H1 (cell line): ENCODE data around the gene CARF. TPM values are rescaled to one million over a fixed set of nuclear protein-coding genes. Genes with fewer than 3 reads are reported as not detected.

Experiments used
- CTCF ChIA-PET: fragments of 300-600 bp; sonication (Branson Sonifier 250); formaldehyde crosslinking; loops from one replicate; lab custom pipeline; 2021; ENCODE audit not compliant: partially characterized antibody; lab: Charles Lee
- POLR2A ChIA-PET: fragments of 300-600 bp; sonication (Branson Sonifier 250); formaldehyde crosslinking; loops from one replicate; lab custom pipeline; 2021; ENCODE audit warnings: inconsistent platforms; ENCODE audit not compliant: partially characterized antibody; lab: Charles Lee
- DNase-seq, 2 experiments: peaks; one replicate each; pipeline versions ENCODE4 v3.0.0 to v3.0.0-alpha.2; 2010 to 2022; ENCODE audit warnings: low spot score in 2 of 2, low read depth in 1 of 2, mixed read lengths in 1 of 2
- FAIRE-seq: peaks from 2 replicates; lab custom pipeline; 2011; peaks lifted over from hg19 to GRCh38; lab: Jason Lieb, UNC
- H2AFZ ChIP-seq: 2 replicates; pipeline ENCODE4 v1.8.1; 2012; ENCODE audit warnings: low read length, inconsistent platforms
- H2AK5ac ChIP-seq: 2 replicates; pipeline ENCODE4 v1.6.1; 2013; ENCODE audit warnings: low read depth, low read length
- H2BK120ac ChIP-seq: replicated peaks from 2 replicates; pipeline ENCODE3; 2013; ENCODE audit warnings: low read depth, low read length, inconsistent platforms
- H2BK12ac ChIP-seq: 2 replicates; pipeline ENCODE4 v1.6.1; 2013; ENCODE audit warnings: low read depth, low read length
- H2BK15ac ChIP-seq: 2 replicates; pipeline ENCODE4 v1.6.1; 2013; ENCODE audit warnings: low read length
- H2BK20ac ChIP-seq: 2 replicates; pipeline ENCODE4 v1.6.1; 2013; ENCODE audit warnings: low read length
- H2BK5ac ChIP-seq: 2 replicates; pipeline ENCODE4 v1.6.1; 2013; ENCODE audit warnings: low read depth, low read length
- H3K14ac ChIP-seq: 2 replicates; pipeline ENCODE4 v1.6.1; 2013; ENCODE audit warnings: inconsistent platforms; ENCODE audit not compliant: insufficient read length
- H3K18ac ChIP-seq: 2 replicates; pipeline ENCODE4 v1.6.1; 2013; ENCODE audit warnings: low read length; ENCODE audit errors: extremely low read depth
- H3K23ac ChIP-seq: 2 replicates; pipeline ENCODE4 v1.6.1; 2013; ENCODE audit warnings: inconsistent platforms; ENCODE audit not compliant: insufficient read length
- H3K23me2 ChIP-seq: 2 replicates; pipeline ENCODE4 v1.6.1; 2013; ENCODE audit warnings: low read depth, low read length
- H3K27ac ChIP-seq: 2 replicates; pipeline ENCODE4 v1.6.1; 2011; ENCODE audit warnings: low read depth, low read length, inconsistent platforms
- H3K27me3 ChIP-seq, 4 experiments: replicated peaks in 1 of 4; 1 replicate in 1 of 4; 2 replicates in 3 of 4; pipeline versions ENCODE4 v1.6.1 to v1.8.1; 2011 to 2013; ENCODE audit warnings: low read length in 3 of 4, mild to moderate bottlenecking in 3 of 4, inconsistent platforms in 2 of 4, mixed read lengths in 2 of 4, moderate library complexity in 1 of 4; ENCODE audit not compliant: control insufficient read depth in 3 of 4, insufficient read depth in 3 of 4; ENCODE audit errors: extremely low read depth in 1 of 4
- H3K36me3 ChIP-seq, 4 experiments: 2 replicates each; pipeline versions ENCODE4 v1.6.1 to v1.8.1; 2011 to 2013; ENCODE audit warnings: mild to moderate bottlenecking in 4 of 4, low read length in 3 of 4, moderate library complexity in 2 of 4, control low read depth in 1 of 4, inconsistent platforms in 1 of 4; ENCODE audit not compliant: insufficient read depth in 4 of 4, control insufficient read depth in 2 of 4
- H3K4ac ChIP-seq: replicated peaks from 2 replicates; pipeline ENCODE3; 2013; ENCODE audit warnings: low read length, low read depth, mixed read lengths, inconsistent platforms; ENCODE audit not compliant: insufficient read length
- H3K4me1 ChIP-seq, 4 experiments: replicated peaks in 1 of 4; 1 replicate in 1 of 4; 2 replicates in 3 of 4; pipeline versions ENCODE4 v1.6.1 to v1.8.1; 2011 to 2013; ENCODE audit warnings: low read length in 3 of 4, inconsistent platforms in 2 of 4, mixed read lengths in 1 of 4; ENCODE audit not compliant: insufficient read depth in 4 of 4, control insufficient read depth in 3 of 4
- H3K4me2 ChIP-seq, 2 experiments: 2 replicates each; pipeline versions ENCODE4 v1.6.1 to v1.8.1; 2011 to 2013; ENCODE audit warnings: low read depth in 2 of 2, low read length in 2 of 2, control low read depth in 1 of 2, inconsistent platforms in 1 of 2, mild to moderate bottlenecking in 1 of 2; ENCODE audit not compliant: insufficient read depth in 1 of 2
- H3K4me3 ChIP-seq, 4 experiments: fragments of 200-600, 300-600 bp in 1 of 4; sonication (generic), shearing (Covaris generic), sonication (Bioruptor Twin) in 1 of 4; 2 replicates each; pipeline versions ENCODE4 v1.5.1 to v1.8.1; 2011 to 2016; ENCODE audit warnings: low read length in 4 of 4, low read depth in 3 of 4, control low read depth in 2 of 4, inconsistent platforms in 2 of 4, mild to moderate bottlenecking in 2 of 4, mixed read lengths in 1 of 4, moderate library complexity in 1 of 4; ENCODE audit not compliant: insufficient read depth in 2 of 4; ENCODE audit errors: extremely low read depth in 1 of 4
- H3K56ac ChIP-seq: replicated peaks from 2 replicates; pipeline ENCODE3; 2013; ENCODE audit warnings: low read depth, mild to moderate bottlenecking, mixed read lengths, low read length, inconsistent platforms; ENCODE audit not compliant: insufficient read length
- H3K79me1 ChIP-seq: 2 replicates; pipeline ENCODE4 v1.6.1; 2013; ENCODE audit warnings: low read depth, low read length, control low read depth
- H3K79me2 ChIP-seq, 2 experiments: 2 replicates each; pipeline versions ENCODE4 v1.6.1 to v1.8.1; 2012 to 2013; ENCODE audit warnings: low read length in 2 of 2, mild to moderate bottlenecking in 2 of 2, inconsistent platforms in 1 of 2; ENCODE audit not compliant: insufficient read depth in 2 of 2, control insufficient read depth in 1 of 2
- H3K9ac ChIP-seq, 4 experiments: replicated peaks in 1 of 4; 1 replicate in 1 of 4; 2 replicates in 3 of 4; pipeline versions ENCODE4 v1.6.1 to v1.8.1; 2011 to 2013; ENCODE audit warnings: low read depth in 3 of 4, low read length in 3 of 4, control low read depth in 2 of 4, mild to moderate bottlenecking in 2 of 4, moderate library complexity in 2 of 4, inconsistent platforms in 1 of 4; ENCODE audit errors: extremely low read depth in 1 of 4
- H3K9me3 ChIP-seq, 2 experiments: 2 replicates each; pipeline versions ENCODE4 v1.6.1 to v1.8.1; 2012 to 2013; ENCODE audit warnings: mild to moderate bottlenecking in 2 of 2, moderate library complexity in 2 of 2, control low read depth in 1 of 2, inconsistent platforms in 1 of 2, low read depth in 1 of 2, low read length in 1 of 2, mixed read lengths in 1 of 2; ENCODE audit not compliant: insufficient read depth in 2 of 2
- H4K20me1 ChIP-seq, 2 experiments: replicated peaks in 1 of 2; 2 replicates each; pipeline versions ENCODE3 to v1.8.1; 2011 to 2013; ENCODE audit warnings: inconsistent platforms in 2 of 2, low read length in 2 of 2, mild to moderate bottlenecking in 1 of 2; ENCODE audit not compliant: insufficient read depth in 2 of 2, control insufficient read depth in 1 of 2
- H4K5ac ChIP-seq: 2 replicates; pipeline ENCODE4 v1.6.1; 2013; ENCODE audit warnings: low read length, low read depth, mixed read lengths, inconsistent platforms; ENCODE audit not compliant: insufficient read length
- H4K8ac ChIP-seq: 2 replicates; pipeline ENCODE4 v1.8.0; 2013; ENCODE audit warnings: mild to moderate bottlenecking, moderate library complexity, low read length, inconsistent platforms; ENCODE audit not compliant: insufficient read depth; ENCODE audit errors: extremely low read depth
- H4K91ac ChIP-seq: replicated peaks from 2 replicates; pipeline ENCODE3; 2013; ENCODE audit warnings: low read length, mixed read lengths, inconsistent platforms; ENCODE audit not compliant: insufficient read length
- ATF2 ChIP-seq: IDR thresholded peaks from 2 replicates; pipeline ENCODE4 v1.6.1; 2012; ENCODE audit warnings: low read length, inconsistent platforms
- BCL11A ChIP-seq, 2 experiments: IDR thresholded peaks; one replicate each; pipeline ENCODE4 v1.6.1; 2011; ENCODE audit warnings: low read depth in 2 of 2, low read length in 2 of 2, mild to moderate bottlenecking in 2 of 2
- BRCA1 ChIP-seq: IDR thresholded peaks from 2 replicates; pipeline ENCODE4 v1.6.1; 2012; ENCODE audit warnings: low read depth, low read length, improper control_type of control experiment
- CTCF ChIP-seq, 3 experiments: IDR thresholded peaks; 1 replicate in 2 of 3; 2 replicates in 1 of 3; pipeline versions ENCODE4 v1.5.1 to v1.6.1; 2011; ENCODE audit warnings: low read length in 3 of 3, mild to moderate bottlenecking in 3 of 3, inconsistent platforms in 2 of 3, low read depth in 1 of 3, moderate library complexity in 1 of 3; ENCODE audit not compliant: insufficient read depth in 1 of 3; ENCODE audit errors: control extremely low read depth in 1 of 3
- HDAC2 ChIP-seq, 2 experiments: fragments of 300-600 bp in 1 of 2; sonication (generic) in 1 of 2; IDR thresholded peaks; 2 replicates each; pipeline ENCODE4 v1.6.1; 2011 to 2012; ENCODE audit warnings: low read depth in 2 of 2, low read length in 2 of 2, mild to moderate bottlenecking in 2 of 2, moderate library complexity in 2 of 2, borderline replicate concordance in 1 of 2, inconsistent platforms in 1 of 2
- KDM4A ChIP-seq: IDR thresholded peaks from one replicate; pipeline ENCODE4 v1.7.1; 2012; ENCODE audit warnings: low read depth, mild to moderate bottlenecking, moderate library complexity, low read length, inconsistent platforms; ENCODE audit not compliant: severe bottlenecking
- POLR2AphosphoS5 ChIP-seq: IDR thresholded peaks from 2 replicates; pipeline ENCODE4 v1.6.1; 2011; ENCODE audit warnings: low read depth, low read length
- SIRT6 ChIP-seq: IDR thresholded peaks from one replicate; pipeline ENCODE4 v1.7.1; 2012; ENCODE audit warnings: low read length, inconsistent platforms
- SP1 ChIP-seq: IDR thresholded peaks from 2 replicates; pipeline ENCODE4 v1.6.1; 2011; ENCODE audit warnings: low read depth, low read length
- SP4 ChIP-seq: IDR thresholded peaks from 2 replicates; pipeline ENCODE4 v1.6.1; 2012; ENCODE audit warnings: low read length, inconsistent platforms
- TBP ChIP-seq: IDR thresholded peaks from 2 replicates; pipeline ENCODE4 v1.6.1; 2011; ENCODE audit warnings: low read depth, low read length, improper control_type of control experiment
- WGBS, 2 experiments: shearing (Covaris generic) in 1 of 2; methylation state at CpG; one replicate each; pipeline versions ENCODE4 v1.1.6 to v1.1.7; 2013 to 2015; ENCODE audit warnings: low lambda C conversion rate in 2 of 2, mixed read lengths in 2 of 2, inconsistent platforms in 1 of 2, low coverage in 1 of 2, missing lambda C conversion rate in 1 of 2; ENCODE audit not compliant: insufficient replicate concordance in 2 of 2, insufficient coverage in 1 of 2, insufficient read length in 1 of 2; ENCODE audit errors: extremely low coverage in 1 of 2, missing lambda C conversion rate in 1 of 2; 5-methylcytosine and 5-hydroxymethylcytosine counted together
- polyA plus RNA-seq, 7 experiments: library from polyadenylated mRNA; depleted of rRNA in 3 of 7; stranded (reverse) in 5 of 7; unstranded in 2 of 7; fragments of >200 nt in 5 of 7; fragments of 200-250 nt in 2 of 7; gene quantifications; 1 replicate in 5 of 7; 2 replicates in 1 of 7; 4 replicates in 1 of 7; pipeline versions ENCODE4 v1.2.1 to v1.2.3, GENCODE V29; 2011 to 2013; ENCODE audit warnings: missing spikeins in 2 of 7, mixed read lengths in 2 of 7
- total RNA-seq: library from RNA; stranded (reverse); fragmentation: NEBNext Ultra II Directional; extraction: Animal tissue kit (Norgen Biotek cat#: 25700); gene quantifications from 2 replicates; pipeline ENCODE4 v1.2.1, GENCODE V29; 2021

Gene CARF
- total and polyA plus RNA-seq, 2 of the 8 experiments (the other 6 are each of a cell fraction or from before 2014, with no cell fraction given) = 2.0 to 2.6 TPM

GRCh38 chr2:202918860-202919259 lies 6.8 kb downstream of the CARF start:
- Histone ChIP-seq H4K91ac (no peak overlapping the region), H2BK20ac (no peak overlapping the region), H3K23me2 (no peaks in the 10 kb centered on the region), H3K4me1 (no peaks in the 10 kb centered on the region), H3K79me1 (no peaks in the 10 kb centered on the region), H3K18ac (no peak overlapping the region), H3K36me3 (no peaks in the 10 kb centered on the region; a peak in 1 of 8 replicates), H3K56ac (no peak overlapping the region), H2BK15ac (no peak overlapping the region), H2AFZ (no peak overlapping the region), H3K23ac (no peak overlapping the region), H3K14ac (no peak overlapping the region), H3K9ac (no peak overlapping the region), H3K4me2 (no peak overlapping the region), H3K27me3 (no peaks in the 10 kb centered on the region), H3K27ac (no peak overlapping the region), H3K9me3 (no peaks in the 10 kb centered on the region), H2BK120ac (no peak overlapping the region), H3K4ac (no peak overlapping the region), H2BK12ac (no peak overlapping the region), H4K20me1 (no peaks in the 10 kb centered on the region), H4K8ac (no peak overlapping the region), H3K79me2 (no peaks in the 10 kb centered on the region), H2BK5ac (no peak overlapping the region), H4K5ac (no peak overlapping the region), H3K4me3 (no peak overlapping the region), H2AK5ac (no peak overlapping the region)
- ChIA-PET CTCF (no interaction called here), POLR2A (interaction anchor here (0.6 to 1.1 kb wide), 2 partner anchors 17 to 346 kb away, joined by 3 read pairs; no protein-coding TSS in a partner anchor)
- FAIRE-seq (no peak), DNase-seq (no peak)
- WGBS, 2 experiments = 86% methylated on average over 1 of the region's 1 CpG; no CpG with 5 or more reads in 1 of the 2 experiments
- TF ChIP-seq SP4 (no peak), POLR2AphosphoS5 (no peak), BRCA1 (no peak), HDAC2 (IDR thresholded peaks at IDR 0.05; ENCODE audit: borderline replicate concordance in 1 of 2, low read depth in 2 of 2, low read length in 2 of 2) (no peak), SIRT6 (no peak), CTCF (IDR thresholded peaks at IDR 0.05; ENCODE audit: control extremely low read depth in 1 of 3, insufficient read depth in 1 of 3, low read depth in 1 of 3, low read length in 3 of 3) (no peak), KDM4A (no peak), ATF2 (no peak), TBP (no peak), SP1 (no peak), BCL11A (IDR thresholded peaks at IDR 0.05; ENCODE audit: low read depth in 2 of 2, low read length in 2 of 2) (no peak)
